Measurements from ENCODE around the gene UPK3B. TPM values are rescaled to one million over a fixed set of nuclear protein-coding genes. Genes with fewer than 3 reads are reported as not detected.
"Not testable (repeated sequence)": the region's sequence is repeated elsewhere in the genome, so short reads cannot be mapped to it uniquely, and the experiment has no call there.

Gene UPK3B
- total RNA-seq, 1 experiment from 2014 or later, result 6.0 TPM

GRCh38 chr7:76486618-76487017 lies 23.7 kb upstream of the UPK3B start:
- intact Hi-C loops (cut with micrococcal nuclease; ENCODE audit: unreplicated experiment); DNase-seq; H3K4me3 Mint-ChIP-seq (ENCODE audit: low read depth, unreplicated experiment); H3K36me3 Mint-ChIP-seq (ENCODE audit: insufficient read depth, unreplicated experiment); BruUV-seq (replicated peaks); CTCF ChIA-PET; H3K9me3 Mint-ChIP-seq (ENCODE audit: low read depth, unreplicated experiment); H3K4me1 Mint-ChIP-seq (ENCODE audit: low read depth, unreplicated experiment); H3K27ac Mint-ChIP-seq (ENCODE audit: unreplicated experiment); H3K27me3 Mint-ChIP-seq (ENCODE audit: unreplicated experiment): not testable (repeated sequence)

- H3K4me3 Mint-ChIP-seq (ENCODE audit: low read depth, unreplicated experiment); BruUV-seq (replicated peaks); H3K9me3 Mint-ChIP-seq (ENCODE audit: low read depth, unreplicated experiment); H3K27ac Mint-ChIP-seq (ENCODE audit: unreplicated experiment); H3K27me3 Mint-ChIP-seq (ENCODE audit: unreplicated experiment); H3K36me3 Mint-ChIP-seq (ENCODE audit: insufficient read depth, unreplicated experiment); H3K4me1 Mint-ChIP-seq (ENCODE audit: low read depth, unreplicated experiment); DNase-seq; CTCF ChIA-PET; intact Hi-C loops (cut with micrococcal nuclease; ENCODE audit: unreplicated experiment): not testable (repeated sequence)
Measured at GRCh38 chr7:76487969-76488368, 22.4 kb upstream of the UPK3B start.

- not testable (repeated sequence) for BruUV-seq (replicated peaks); H3K9me3 Mint-ChIP-seq (ENCODE audit: low read depth, unreplicated experiment); H3K4me3 Mint-ChIP-seq (ENCODE audit: low read depth, unreplicated experiment)
Measured at GRCh38 chr7:76492139-76492538, 18.2 kb upstream of the UPK3B start.

GRCh38 chr7:76495717-76496116 lies 14.6 kb upstream of the UPK3B start:
- CTCF ChIA-PET; H3K27ac Mint-ChIP-seq (ENCODE audit: unreplicated experiment); H3K4me3 Mint-ChIP-seq (ENCODE audit: low read depth, unreplicated experiment); intact Hi-C loops (cut with micrococcal nuclease; ENCODE audit: unreplicated experiment); DNase-seq; H3K4me1 Mint-ChIP-seq (ENCODE audit: low read depth, unreplicated experiment); H3K27me3 Mint-ChIP-seq (ENCODE audit: unreplicated experiment); H3K36me3 Mint-ChIP-seq (ENCODE audit: insufficient read depth, unreplicated experiment); BruUV-seq (replicated peaks); H3K9me3 Mint-ChIP-seq (ENCODE audit: low read depth, unreplicated experiment): not testable (repeated sequence)

More at GRCh38 chr7:76492139-76492538, 18.2 kb upstream of the UPK3B start:
- intact Hi-C loops (cut with micrococcal nuclease; ENCODE audit: unreplicated experiment); H3K27ac Mint-ChIP-seq (ENCODE audit: unreplicated experiment); H3K4me1 Mint-ChIP-seq (ENCODE audit: low read depth, unreplicated experiment); CTCF ChIA-PET; H3K36me3 Mint-ChIP-seq (ENCODE audit: insufficient read depth, unreplicated experiment); DNase-seq; H3K27me3 Mint-ChIP-seq (ENCODE audit: unreplicated experiment): not testable (repeated sequence)

- H3K36me3 Mint-ChIP-seq (ENCODE audit: insufficient read depth, unreplicated experiment), result peaks cover 10% of the 10 kb centered on the region
- CTCF ChIA-PET; H3K9me3 Mint-ChIP-seq (ENCODE audit: low read depth, unreplicated experiment); BruUV-seq (replicated peaks); intact Hi-C loops (cut with micrococcal nuclease; ENCODE audit: unreplicated experiment); H3K4me1 Mint-ChIP-seq (ENCODE audit: low read depth, unreplicated experiment); DNase-seq; H3K27ac Mint-ChIP-seq (ENCODE audit: unreplicated experiment); H3K4me3 Mint-ChIP-seq (ENCODE audit: low read depth, unreplicated experiment); H3K27me3 Mint-ChIP-seq (ENCODE audit: unreplicated experiment): not testable (repeated sequence)
Measured at GRCh38 chr7:76497918-76498582, 12.3 kb upstream of the UPK3B start.

GRCh38 chr7:76498583-76499200 lies 11.7 kb upstream of the UPK3B start:
- DNase-seq; CTCF ChIA-PET; BruUV-seq (replicated peaks); H3K4me3 Mint-ChIP-seq (ENCODE audit: low read depth, unreplicated experiment); H3K9me3 Mint-ChIP-seq (ENCODE audit: low read depth, unreplicated experiment); H3K27me3 Mint-ChIP-seq (ENCODE audit: unreplicated experiment); H3K27ac Mint-ChIP-seq (ENCODE audit: unreplicated experiment); intact Hi-C loops (cut with micrococcal nuclease; ENCODE audit: unreplicated experiment); H3K4me1 Mint-ChIP-seq (ENCODE audit: low read depth, unreplicated experiment): not testable (repeated sequence)
- peaks cover 10% of the 10 kb centered on the region for H3K36me3 Mint-ChIP-seq (ENCODE audit: insufficient read depth, unreplicated experiment)

GRCh38 chr7:76499201-76499923 lies 11.0 kb upstream of the UPK3B start:
- DNase-seq; H3K27ac Mint-ChIP-seq (ENCODE audit: unreplicated experiment); BruUV-seq (replicated peaks); CTCF ChIA-PET; H3K4me3 Mint-ChIP-seq (ENCODE audit: low read depth, unreplicated experiment); intact Hi-C loops (cut with micrococcal nuclease; ENCODE audit: unreplicated experiment); H3K4me1 Mint-ChIP-seq (ENCODE audit: low read depth, unreplicated experiment); H3K27me3 Mint-ChIP-seq (ENCODE audit: unreplicated experiment); H3K9me3 Mint-ChIP-seq (ENCODE audit: low read depth, unreplicated experiment): not testable (repeated sequence)
- peaks cover 10% of the 10 kb centered on the region for H3K36me3 Mint-ChIP-seq (ENCODE audit: insufficient read depth, unreplicated experiment)

GRCh38 chr7:76499924-76500241 lies 10.5 kb upstream of the UPK3B start:
- H3K4me1 Mint-ChIP-seq (ENCODE audit: low read depth, unreplicated experiment); intact Hi-C loops (cut with micrococcal nuclease; ENCODE audit: unreplicated experiment); H3K4me3 Mint-ChIP-seq (ENCODE audit: low read depth, unreplicated experiment); BruUV-seq (replicated peaks); CTCF ChIA-PET; DNase-seq; H3K27me3 Mint-ChIP-seq (ENCODE audit: unreplicated experiment); H3K9me3 Mint-ChIP-seq (ENCODE audit: low read depth, unreplicated experiment); H3K27ac Mint-ChIP-seq (ENCODE audit: unreplicated experiment): not testable (repeated sequence)
- H3K36me3 Mint-ChIP-seq (ENCODE audit: insufficient read depth, unreplicated experiment), result peaks cover 10% of the 10 kb centered on the region

GRCh38 chr7:76502224-76502623 lies 8.1 kb upstream of the UPK3B start:
- DNase-seq; intact Hi-C loops (cut with micrococcal nuclease; ENCODE audit: unreplicated experiment); CTCF ChIA-PET; H3K4me3 Mint-ChIP-seq (ENCODE audit: low read depth, unreplicated experiment); H3K9me3 Mint-ChIP-seq (ENCODE audit: low read depth, unreplicated experiment); H3K4me1 Mint-ChIP-seq (ENCODE audit: low read depth, unreplicated experiment); H3K27me3 Mint-ChIP-seq (ENCODE audit: unreplicated experiment); BruUV-seq (replicated peaks); H3K27ac Mint-ChIP-seq (ENCODE audit: unreplicated experiment): not testable (repeated sequence)
- H3K36me3 Mint-ChIP-seq (ENCODE audit: insufficient read depth, unreplicated experiment), result peaks cover 23% of the 10 kb centered on the region

GRCh38 chr7:76502836-76503235 lies 7.5 kb upstream of the UPK3B start:
- CTCF ChIA-PET; DNase-seq; H3K4me3 Mint-ChIP-seq (ENCODE audit: low read depth, unreplicated experiment); intact Hi-C loops (cut with micrococcal nuclease; ENCODE audit: unreplicated experiment); H3K27me3 Mint-ChIP-seq (ENCODE audit: unreplicated experiment); H3K27ac Mint-ChIP-seq (ENCODE audit: unreplicated experiment); H3K9me3 Mint-ChIP-seq (ENCODE audit: low read depth, unreplicated experiment); BruUV-seq (replicated peaks); H3K4me1 Mint-ChIP-seq (ENCODE audit: low read depth, unreplicated experiment): not testable (repeated sequence)
- H3K36me3 Mint-ChIP-seq (ENCODE audit: insufficient read depth, unreplicated experiment), result peaks cover 24% of the 10 kb centered on the region
